HEK293 (cell line): ENCODE measurements around the gene ATXN7.

Experiments
- CTCF ChIA-PET: fragments of 350-600 bp; formaldehyde crosslinking; extraction: SDS; loops from one replicate; lab custom pipeline; 2021; ENCODE audit warnings: antibody characterized with exemption; lab: Yijun Ruan, JAX
- POLR2A ChIA-PET: fragments of 300-600 bp; formaldehyde crosslinking; extraction: SDS; loops from one replicate; lab custom pipeline; 2020; ENCODE audit warnings: antibody characterized with exemption, inconsistent platforms; lab: Yijun Ruan, JAX
- H3K27ac ChIP-seq: fragments of 200-500 bp; sonication (Bioruptor generic); 2 replicates; pipeline ENCODE4 v1.5.1; 2014; ENCODE audit warnings: low read depth, low read length, control low read depth, inconsistent platforms; ENCODE audit errors: extremely low read depth
- H3K36me3 ChIP-seq, 2 experiments: fragments of 200-500 bp in 1 of 2; sonication (Bioruptor generic) in 1 of 2; 1 replicate in 1 of 2; 2 replicates in 1 of 2; pipeline ENCODE4 v1.5.1; 2014 to 2017; ENCODE audit warnings: inconsistent platforms in 2 of 2, low read length in 2 of 2; ENCODE audit not compliant: control insufficient read depth in 2 of 2, insufficient read depth in 1 of 2
- H3K4me1 ChIP-seq: fragments of 200-500 bp; sonication (Bioruptor generic); 2 replicates; pipeline ENCODE4 v1.5.1; 2014; ENCODE audit warnings: mild to moderate bottlenecking, low read length, inconsistent platforms; ENCODE audit not compliant: control insufficient read depth, insufficient read depth
- H3K4me3 ChIP-seq: 2 replicates; pipeline ENCODE4 v1.5.1; 2011; ENCODE audit warnings: low read depth, mild to moderate bottlenecking, control low read depth, low read length, moderate library complexity
- H3K9me3 ChIP-seq: fragments of 200-500 bp; sonication (Bioruptor generic); 2 replicates; pipeline ENCODE4 v1.5.1; 2014; ENCODE audit warnings: low read depth, low read length, inconsistent platforms; ENCODE audit not compliant: control insufficient read depth, insufficient read depth
- BCL11B ChIP-seq: fragments of 450-650 bp; formaldehyde crosslinking; IDR thresholded peaks from 2 replicates; pipeline ENCODE4 v1.5.1; 2016; ENCODE audit warnings: low read depth, missing biosample characterization, missing genetic modification characterization
- GLI4 ChIP-seq: fragments of 450-650 bp; formaldehyde crosslinking; IDR thresholded peaks from 2 replicates; pipeline ENCODE4 v1.5.1; 2016; ENCODE audit warnings: missing biosample characterization, missing genetic modification characterization
- OVOL3 ChIP-seq: fragments of 450-650 bp; formaldehyde crosslinking; IDR thresholded peaks from 2 replicates; pipeline ENCODE4 v1.5.1; 2016; ENCODE audit warnings: missing biosample characterization, missing genetic modification characterization
- PATZ1 ChIP-seq: fragments of 450-650 bp; formaldehyde crosslinking; IDR thresholded peaks from 2 replicates; pipeline ENCODE4 v1.5.1; 2016; ENCODE audit warnings: missing biosample characterization, missing genetic modification characterization
- PRDM1 ChIP-seq: fragments of 450-650 bp; formaldehyde crosslinking; IDR thresholded peaks from 2 replicates; pipeline ENCODE4; 2016; ENCODE audit warnings: missing biosample characterization, missing genetic modification characterization
- PRDM4 ChIP-seq: fragments of 450-650 bp; formaldehyde crosslinking; IDR thresholded peaks from 2 replicates; pipeline ENCODE4 v1.5.1; 2017; ENCODE audit warnings: missing biosample characterization, missing genetic modification characterization
- ZBTB17 ChIP-seq: fragments of 450-650 bp; formaldehyde crosslinking; IDR thresholded peaks from 2 replicates; pipeline ENCODE4 v1.5.1; 2016; ENCODE audit warnings: missing biosample characterization, missing genetic modification characterization
- ZBTB8A ChIP-seq: fragments of 450-650 bp; formaldehyde crosslinking; IDR thresholded peaks from 2 replicates; pipeline ENCODE4 v1.5.1; 2016; ENCODE audit warnings: missing biosample characterization, missing genetic modification characterization
- ZEB2 ChIP-seq: fragments of 450-650 bp; formaldehyde crosslinking; IDR thresholded peaks from 2 replicates; pipeline ENCODE4 v1.5.1; 2016; ENCODE audit warnings: missing biosample characterization, missing genetic modification characterization
- ZIC2 ChIP-seq: fragments of 450-650 bp; formaldehyde crosslinking; IDR thresholded peaks from 2 replicates; pipeline ENCODE4 v1.5.1; 2016; ENCODE audit warnings: missing biosample characterization, missing genetic modification characterization
- ZNF146 ChIP-seq: fragments of 450-650 bp; formaldehyde crosslinking; IDR thresholded peaks from 2 replicates; pipeline ENCODE4 v1.5.1; 2016; ENCODE audit warnings: missing biosample characterization, missing genetic modification characterization
- ZNF248 ChIP-seq: fragments of 450-650 bp; formaldehyde crosslinking; IDR thresholded peaks from 2 replicates; pipeline ENCODE4 v1.5.1; 2017; ENCODE audit warnings: missing biosample characterization, missing genetic modification characterization
- ZNF280C ChIP-seq: fragments of 450-650 bp; formaldehyde crosslinking; IDR thresholded peaks from 2 replicates; pipeline ENCODE4 v1.5.1; 2016; ENCODE audit warnings: missing biosample characterization, missing genetic modification characterization
- ZNF366 ChIP-seq: fragments of 450-650 bp; formaldehyde crosslinking; conservative IDR thresholded peaks from 2 replicates; pipeline ENCODE4 v1.5.1; 2016; ENCODE audit warnings: missing biosample characterization, missing genetic modification characterization
- ZNF580 ChIP-seq: fragments of 450-650 bp; formaldehyde crosslinking; IDR thresholded peaks from 2 replicates; pipeline ENCODE4 v1.5.1; 2016; ENCODE audit warnings: missing biosample characterization, missing genetic modification characterization
- ZNF623 ChIP-seq: fragments of 450-650 bp; formaldehyde crosslinking; IDR thresholded peaks from 2 replicates; pipeline ENCODE4 v1.5.1; 2016; ENCODE audit warnings: missing biosample characterization, missing genetic modification characterization
- ZNF664 ChIP-seq: fragments of 450-650 bp; formaldehyde crosslinking; IDR thresholded peaks from 2 replicates; pipeline ENCODE4 v1.5.1; 2016; ENCODE audit warnings: missing biosample characterization, missing genetic modification characterization
- ZNF785 ChIP-seq: fragments of 450-650 bp; formaldehyde crosslinking; IDR thresholded peaks from 2 replicates; pipeline ENCODE4 v1.5.1; 2016; ENCODE audit warnings: missing biosample characterization, missing genetic modification characterization
- ZSCAN30 ChIP-seq: fragments of 450-650 bp; IDR thresholded peaks from 2 replicates; pipeline ENCODE4 v1.5.1; 2018; ENCODE audit warnings: missing biosample characterization, mild to moderate bottlenecking, missing genetic modification characterization, moderate library complexity
- ZXDB ChIP-seq: fragments of 450-650 bp; formaldehyde crosslinking; IDR thresholded peaks from 2 replicates; pipeline ENCODE4 v1.5.1; 2016; ENCODE audit warnings: missing biosample characterization, missing genetic modification characterization

ATXN7 gene

GRCh38 chr3:63910891-63911290 lies 47.2 kb downstream of the ATXN7 start:
- TF ChIP-seq ZNF248 (tag by site-specific recombination) (no peak), ZBTB17 (tag by site-specific recombination) (no peak), ZNF280C (tag by site-specific recombination) (no peak), ZNF366 (tag by site-specific recombination) (no peak), BCL11B (tag by site-specific recombination) (no peak), PRDM1 (tag by site-specific recombination) (no peak), ZNF664 (tag by site-specific recombination) (no peak), ZNF146 (no peak), ZBTB8A (tag by site-specific recombination) (no peak), ZNF785 (tag by site-specific recombination) (no peak)
- POLR2A ChIA-PET: no interaction called here
- Histone ChIP-seq H3K9me3 (no peaks in the 10 kb centered on the region), H3K36me3 (peaks cover 5 to 8% of the 10 kb centered on the region in 2 experiments), H3K4me3 (peak overlapping the region; percentile 66), H3K4me1 (no peaks in the 10 kb centered on the region; the same call in 1 of the 2 replicates), H3K27ac (no peak overlapping the region)
- CTCF ChIA-PET: no interaction called here

GRCh38 chr3:63911509-63911872 lies 47.8 kb downstream of the ATXN7 start:
- no peaks in the 10 kb centered on the region; the same call in 1 of the 2 replicates for H3K4me1 ChIP-seq
- H3K27ac ChIP-seq: peak overlapping the region; percentile 91; the same call in 1 of the 2 replicates
- no peaks in the 10 kb centered on the region for H3K9me3 ChIP-seq
- H3K4me3 ChIP-seq: peak overlapping the region; percentile 66
- POLR2A ChIA-PET: interaction anchor here (0.8 to 1.2 kb wide), 3 partner anchors 16 to 97 kb away, joined by 3 to 5 read pairs (median 3); partner anchors contain the start of genes ATXN7 and THOC7
- CTCF ChIA-PET: no interaction called here
- H3K36me3 ChIP-seq: peaks cover 6 to 14% of the 10 kb centered on the region in 2 experiments
- no peak for TF ChIP-seq ZNF580 (tag by site-specific recombination)
- no peak for TF ChIP-seq ZSCAN30 (tag by site-specific recombination)
- no peak for TF ChIP-seq OVOL3 (tag by site-specific recombination)
- no peak for TF ChIP-seq ZNF623
- peak; percentile 70 for TF ChIP-seq PATZ1
- TF ChIP-seq ZXDB (tag by site-specific recombination): peak; percentile 22; the same call in 1 of the 2 replicates
- TF ChIP-seq ZIC2 (tag by site-specific recombination): peak; percentile 60; the same call in 1 of the 2 replicates
- TF ChIP-seq ZBTB8A (tag by site-specific recombination): no peak
- TF ChIP-seq ZEB2 (tag by site-specific recombination): peak; percentile 43; the same call in 1 of the 2 replicates
- no peak for TF ChIP-seq GLI4 (tag by site-specific recombination)
- TF ChIP-seq PRDM4 (tag by site-specific recombination): no peak
